GM23338 (cell line): Measurements from ENCODE around the gene DUOX1. TPM values are rescaled to one million over a fixed set of nuclear protein-coding genes. Genes with fewer than 3 reads are reported as not detected.

Experiments
- ATAC-seq: fragments of 200-7000 bp; cut with Tn5 transposase; 3 replicates; pipeline ENCODE4 v1.9.1; 2020
- DNase-seq: peaks from one replicate; pipeline ENCODE4 v3.0.0-alpha.2; 2015; ENCODE audit warnings: low spot score
- H2AFZ ChIP-seq: fragments of 200-600 bp; sonication (generic); 2 replicates; pipeline ENCODE4 v1.8.0; 2016; ENCODE audit warnings: antibody characterized with exemption, mild to moderate bottlenecking, moderate library complexity
- H3F3A ChIP-seq: fragments of 200-600 bp; sonication (generic); replicated peaks from 2 replicates; pipeline ENCODE4 v1.8.0; 2017; ENCODE audit warnings: antibody characterized with exemption, mixed run types, low read depth
- H3K27ac ChIP-seq: fragments of 200-600 bp; sonication (generic); 2 replicates; pipeline ENCODE4 v1.6.1; 2016; ENCODE audit warnings: low read depth
- H3K27me3 ChIP-seq: fragments of 200-600 bp; sonication (generic); 2 replicates; pipeline ENCODE4 v1.8.0; 2016; ENCODE audit warnings: mild to moderate bottlenecking, mixed run types, moderate library complexity; ENCODE audit not compliant: insufficient read depth
- H3K36me3 ChIP-seq: fragments of 200-600 bp; sonication (generic); 2 replicates; pipeline ENCODE4 v1.8.0; 2016; ENCODE audit warnings: mild to moderate bottlenecking; ENCODE audit not compliant: insufficient read depth
- H3K4me1 ChIP-seq: fragments of 200-600 bp; sonication (generic); 2 replicates; pipeline ENCODE4 v1.8.0; 2016; ENCODE audit warnings: mild to moderate bottlenecking, moderate library complexity; ENCODE audit not compliant: insufficient read depth
- H3K4me2 ChIP-seq: fragments of 200-600 bp; sonication (generic); 2 replicates; pipeline ENCODE4 v1.7.1; 2017; ENCODE audit warnings: mixed run types
- H3K4me3 ChIP-seq: fragments of 200-600 bp; sonication (generic); 2 replicates; pipeline ENCODE4 v1.6.1; 2016; ENCODE audit warnings: mixed run types
- H3K79me2 ChIP-seq: fragments of 200-600 bp; sonication (generic); replicated peaks from 2 replicates; pipeline ENCODE4 v1.8.0; 2017; ENCODE audit warnings: mild to moderate bottlenecking; ENCODE audit not compliant: insufficient read depth
- H3K9me2 ChIP-seq: fragments of 200-600 bp; sonication (generic); 2 replicates; pipeline ENCODE4 v1.8.0; 2017; ENCODE audit not compliant: insufficient read depth
- H4K20me1 ChIP-seq: fragments of 200-600 bp; sonication (generic); replicated peaks from 2 replicates; pipeline ENCODE4 v1.8.0; 2017; ENCODE audit warnings: mild to moderate bottlenecking; ENCODE audit not compliant: insufficient read depth
- H3K27ac Mint-ChIP-seq: 2 replicates; pipeline ENCODE4 v1.8.0; 2020; ENCODE audit warnings: inconsistent platforms, mild to moderate bottlenecking, moderate library complexity, mixed read lengths
- H3K27me3 Mint-ChIP-seq: 3 replicates; pipeline ENCODE4 v1.8.0; 2022; ENCODE audit warnings: low read depth, mild to moderate bottlenecking, moderate library complexity, mixed read lengths, inconsistent platforms; ENCODE audit not compliant: insufficient read depth, poor library complexity
- H3K36me3 Mint-ChIP-seq: 3 replicates; pipeline ENCODE4 v1.8.0; 2021; ENCODE audit warnings: low read depth, mild to moderate bottlenecking, inconsistent platforms, moderate library complexity, mixed read lengths
- H3K4me1 Mint-ChIP-seq: 3 replicates; pipeline ENCODE4 v1.8.0; 2020; ENCODE audit warnings: mild to moderate bottlenecking, inconsistent platforms, mixed read lengths
- H3K4me3 Mint-ChIP-seq: 3 replicates; pipeline ENCODE4 v1.8.0; 2021; ENCODE audit warnings: moderate library complexity, mild to moderate bottlenecking, inconsistent platforms, mixed read lengths
- H3K9me3 Mint-ChIP-seq: 3 replicates; pipeline ENCODE4 v1.8.0; 2020; ENCODE audit warnings: moderate library complexity, mild to moderate bottlenecking, inconsistent platforms, mixed read lengths
- CREB1 ChIP-seq: fragments of 250-450 bp; sonication (Bioruptor Pico); IDR thresholded peaks from 2 replicates; pipeline ENCODE4 v1.5.0; 2020; ENCODE audit warnings: low read depth, mild to moderate bottlenecking, moderate library complexity
- EZH2 ChIP-seq: fragments of 200-600 bp; sonication (generic); IDR thresholded peaks from one replicate; pipeline ENCODE4 v1.8.0; 2017; ENCODE audit warnings: antibody characterized with exemption, mild to moderate bottlenecking, low read depth; ENCODE audit not compliant: unreplicated experiment
- EZH2phosphoT487 ChIP-seq: fragments of 200-600 bp; sonication (generic); IDR thresholded peaks from one replicate; pipeline ENCODE4 v1.8.1; 2018; ENCODE audit warnings: antibody characterized with exemption; ENCODE audit not compliant: unreplicated experiment
- JUNB ChIP-seq: IDR thresholded peaks from one replicate; pipeline ENCODE4 v1.6.1; 2016; ENCODE audit warnings: antibody characterized with exemption; ENCODE audit not compliant: unreplicated experiment
- NANOG ChIP-seq: IDR thresholded peaks from 2 replicates; pipeline ENCODE4 v1.6.1; 2016; ENCODE audit warnings: antibody characterized with exemption, borderline replicate concordance
- POLR2AphosphoS5 ChIP-seq: IDR thresholded peaks from 2 replicates; pipeline ENCODE4 v1.6.1; 2016; ENCODE audit warnings: antibody characterized with exemption, low read depth
- STAT1 ChIP-seq: IDR thresholded peaks from one replicate; pipeline ENCODE4 v1.6.1; 2016; ENCODE audit warnings: antibody characterized with exemption; ENCODE audit not compliant: unreplicated experiment
- ZNF114 ChIP-seq: fragments of 250-450 bp; sonication (Bioruptor Pico); IDR thresholded peaks from 2 replicates; pipeline ENCODE4 v1.5.0; 2020; ENCODE audit warnings: mild to moderate bottlenecking, moderate library complexity
- ZNF331 ChIP-seq: fragments of 250-450 bp; sonication (Bioruptor Pico); IDR thresholded peaks from 2 replicates; pipeline ENCODE4 v1.5.0; 2020; ENCODE audit warnings: low read depth, mild to moderate bottlenecking, moderate library complexity
- polyA plus RNA-seq: library from polyadenylated mRNA; unstranded; fragments of >200 nt; fragmentation: Nextera tagmentation; extraction: Ambion mirVana; gene quantifications from 2 replicates; pipeline ENCODE4 v1.2.1, GENCODE V29; 2016
- total RNA-seq: library from RNA; depleted of rRNA; stranded (reverse); fragments of >200 nt; shearing (Covaris generic); gene quantifications from 2 replicates; pipeline ENCODE4 v1.2.3, GENCODE V29; 2014
- TF ChIP-seq, protein P1 (sequence below): fragments of 250-450 bp; sonication (Bioruptor Pico); IDR thresholded peaks from 2 replicates; pipeline ENCODE4 v1.5.0; 2020; ENCODE audit warnings: mild to moderate bottlenecking, moderate library complexity
- TF ChIP-seq, protein P2 (sequence below): IDR thresholded peaks from one replicate; pipeline ENCODE4 v1.6.1; 2018; ENCODE audit warnings: antibody characterized with exemption; ENCODE audit not compliant: unreplicated experiment
- TF ChIP-seq, protein P3 (sequence below): IDR thresholded peaks from 2 replicates; pipeline ENCODE4 v1.6.1; 2016; ENCODE audit warnings: antibody characterized with exemption
- TF ChIP-seq, protein P4 (sequence below), 2 experiments: fragments of 200-600 bp in 1 of 2; sonication (generic) in 1 of 2; conservative IDR thresholded peaks; 2 replicates each; pipeline versions ENCODE4 v1.5.1 to v1.6.1; 2016 to 2017; ENCODE audit warnings: antibody characterized with exemption in 2 of 2, low read depth in 2 of 2, mild to moderate bottlenecking in 2 of 2, moderate library complexity in 1 of 2

The DUOX1 gene
- total and polyA plus RNA-seq, 2 experiments from 2014 or later, result 0.69 to 0.73 TPM

DNA sequence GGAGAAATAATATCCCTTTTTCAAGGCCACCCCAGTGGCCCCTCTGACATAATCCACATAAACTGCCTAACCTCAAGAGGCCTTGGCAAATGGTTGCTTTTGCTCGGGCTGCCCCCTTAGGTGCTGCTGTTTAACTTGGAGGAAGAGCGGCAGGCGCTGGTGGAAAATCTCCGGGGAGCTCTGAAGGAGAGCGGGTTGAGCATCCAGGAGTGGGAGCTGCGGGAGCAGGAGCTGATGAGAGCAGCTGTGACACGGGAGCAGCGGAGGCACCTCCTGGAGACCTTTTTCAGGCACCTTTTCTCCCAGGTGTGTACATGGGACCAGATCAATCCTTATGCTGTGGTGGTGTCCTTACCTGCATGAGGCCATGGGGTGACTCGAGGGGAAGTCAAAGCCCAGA, 15.0 kb downstream of the DUOX1 start:
- no peak for TF ChIP-seq EZH2
- TF ChIP-seq STAT1, result no peak
- TF ChIP-seq JUNB, result no peak
- TF ChIP-seq EZH2phosphoT487, result no peak
- TF ChIP-seq CREB1 (CRISPR knock-in tag), result no peak
- TF ChIP-seq NANOG, result no peak
- TF ChIP-seq ZNF114, result no peak
- TF ChIP-seq, protein P1, sequence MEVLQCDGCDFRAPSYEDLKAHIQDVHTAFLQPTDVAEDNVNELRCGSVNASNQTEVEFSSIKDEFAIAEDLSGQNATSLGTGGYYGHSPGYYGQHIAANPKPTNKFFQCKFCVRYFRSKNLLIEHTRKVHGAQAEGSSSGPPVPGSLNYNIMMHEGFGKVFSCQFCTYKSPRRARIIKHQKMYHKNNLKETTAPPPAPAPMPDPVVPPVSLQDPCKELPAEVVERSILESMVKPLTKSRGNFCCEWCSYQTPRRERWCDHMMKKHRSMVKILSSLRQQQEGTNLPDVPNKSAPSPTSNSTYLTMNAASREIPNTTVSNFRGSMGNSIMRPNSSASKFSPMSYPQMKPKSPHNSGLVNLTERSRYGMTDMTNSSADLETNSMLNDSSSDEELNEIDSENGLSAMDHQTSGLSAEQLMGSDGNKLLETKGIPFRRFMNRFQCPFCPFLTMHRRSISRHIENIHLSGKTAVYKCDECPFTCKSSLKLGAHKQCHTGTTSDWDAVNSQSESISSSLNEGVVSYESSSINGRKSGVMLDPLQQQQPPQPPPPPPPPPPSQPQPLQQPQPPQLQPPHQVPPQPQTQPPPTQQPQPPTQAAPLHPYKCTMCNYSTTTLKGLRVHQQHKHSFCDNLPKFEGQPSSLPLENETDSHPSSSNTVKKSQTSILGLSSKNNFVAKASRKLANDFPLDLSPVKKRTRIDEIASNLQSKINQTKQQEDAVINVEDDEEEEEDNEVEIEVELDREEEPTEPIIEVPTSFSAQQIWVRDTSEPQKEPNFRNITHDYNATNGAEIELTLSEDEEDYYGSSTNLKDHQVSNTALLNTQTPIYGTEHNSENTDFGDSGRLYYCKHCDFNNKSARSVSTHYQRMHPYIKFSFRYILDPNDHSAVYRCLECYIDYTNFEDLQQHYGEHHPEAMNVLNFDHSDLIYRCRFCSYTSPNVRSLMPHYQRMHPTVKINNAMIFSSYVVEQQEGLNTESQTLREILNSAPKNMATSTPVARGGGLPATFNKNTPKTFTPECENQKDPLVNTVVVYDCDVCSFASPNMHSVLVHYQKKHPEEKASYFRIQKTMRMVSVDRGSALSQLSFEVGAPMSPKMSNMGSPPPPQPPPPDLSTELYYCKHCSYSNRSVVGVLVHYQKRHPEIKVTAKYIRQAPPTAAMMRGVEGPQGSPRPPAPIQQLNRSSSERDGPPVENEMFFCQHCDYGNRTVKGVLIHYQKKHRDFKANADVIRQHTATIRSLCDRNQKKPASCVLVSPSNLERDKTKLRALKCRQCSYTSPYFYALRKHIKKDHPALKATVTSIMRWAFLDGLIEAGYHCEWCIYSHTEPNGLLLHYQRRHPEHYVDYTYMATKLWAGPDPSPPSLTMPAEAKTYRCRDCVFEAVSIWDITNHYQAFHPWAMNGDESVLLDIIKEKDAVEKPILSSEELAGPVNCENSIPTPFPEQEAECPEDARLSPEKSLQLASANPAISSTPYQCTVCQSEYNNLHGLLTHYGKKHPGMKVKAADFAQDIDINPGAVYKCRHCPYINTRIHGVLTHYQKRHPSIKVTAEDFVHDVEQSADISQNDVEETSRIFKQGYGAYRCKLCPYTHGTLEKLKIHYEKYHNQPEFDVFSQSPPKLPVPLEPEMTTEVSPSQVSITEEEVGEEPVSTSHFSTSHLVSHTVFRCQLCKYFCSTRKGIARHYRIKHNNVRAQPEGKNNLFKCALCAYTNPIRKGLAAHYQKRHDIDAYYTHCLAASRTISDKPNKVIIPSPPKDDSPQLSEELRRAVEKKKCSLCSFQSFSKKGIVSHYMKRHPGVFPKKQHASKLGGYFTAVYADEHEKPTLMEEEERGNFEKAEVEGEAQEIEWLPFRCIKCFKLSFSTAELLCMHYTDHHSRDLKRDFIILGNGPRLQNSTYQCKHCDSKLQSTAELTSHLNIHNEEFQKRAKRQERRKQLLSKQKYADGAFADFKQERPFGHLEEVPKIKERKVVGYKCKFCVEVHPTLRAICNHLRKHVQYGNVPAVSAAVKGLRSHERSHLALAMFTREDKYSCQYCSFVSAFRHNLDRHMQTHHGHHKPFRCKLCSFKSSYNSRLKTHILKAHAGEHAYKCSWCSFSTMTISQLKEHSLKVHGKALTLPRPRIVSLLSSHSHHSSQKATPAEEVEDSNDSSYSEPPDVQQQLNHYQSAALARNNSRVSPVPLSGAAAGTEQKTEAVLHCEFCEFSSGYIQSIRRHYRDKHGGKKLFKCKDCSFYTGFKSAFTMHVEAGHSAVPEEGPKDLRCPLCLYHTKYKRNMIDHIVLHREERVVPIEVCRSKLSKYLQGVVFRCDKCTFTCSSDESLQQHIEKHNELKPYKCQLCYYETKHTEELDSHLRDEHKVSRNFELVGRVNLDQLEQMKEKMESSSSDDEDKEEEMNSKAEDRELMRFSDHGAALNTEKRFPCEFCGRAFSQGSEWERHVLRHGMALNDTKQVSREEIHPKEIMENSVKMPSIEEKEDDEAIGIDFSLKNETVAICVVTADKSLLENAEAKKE (CRISPR knock-in tag), result no peak
- TF ChIP-seq POLR2AphosphoS5, result no peak
- TF ChIP-seq, protein P2, sequence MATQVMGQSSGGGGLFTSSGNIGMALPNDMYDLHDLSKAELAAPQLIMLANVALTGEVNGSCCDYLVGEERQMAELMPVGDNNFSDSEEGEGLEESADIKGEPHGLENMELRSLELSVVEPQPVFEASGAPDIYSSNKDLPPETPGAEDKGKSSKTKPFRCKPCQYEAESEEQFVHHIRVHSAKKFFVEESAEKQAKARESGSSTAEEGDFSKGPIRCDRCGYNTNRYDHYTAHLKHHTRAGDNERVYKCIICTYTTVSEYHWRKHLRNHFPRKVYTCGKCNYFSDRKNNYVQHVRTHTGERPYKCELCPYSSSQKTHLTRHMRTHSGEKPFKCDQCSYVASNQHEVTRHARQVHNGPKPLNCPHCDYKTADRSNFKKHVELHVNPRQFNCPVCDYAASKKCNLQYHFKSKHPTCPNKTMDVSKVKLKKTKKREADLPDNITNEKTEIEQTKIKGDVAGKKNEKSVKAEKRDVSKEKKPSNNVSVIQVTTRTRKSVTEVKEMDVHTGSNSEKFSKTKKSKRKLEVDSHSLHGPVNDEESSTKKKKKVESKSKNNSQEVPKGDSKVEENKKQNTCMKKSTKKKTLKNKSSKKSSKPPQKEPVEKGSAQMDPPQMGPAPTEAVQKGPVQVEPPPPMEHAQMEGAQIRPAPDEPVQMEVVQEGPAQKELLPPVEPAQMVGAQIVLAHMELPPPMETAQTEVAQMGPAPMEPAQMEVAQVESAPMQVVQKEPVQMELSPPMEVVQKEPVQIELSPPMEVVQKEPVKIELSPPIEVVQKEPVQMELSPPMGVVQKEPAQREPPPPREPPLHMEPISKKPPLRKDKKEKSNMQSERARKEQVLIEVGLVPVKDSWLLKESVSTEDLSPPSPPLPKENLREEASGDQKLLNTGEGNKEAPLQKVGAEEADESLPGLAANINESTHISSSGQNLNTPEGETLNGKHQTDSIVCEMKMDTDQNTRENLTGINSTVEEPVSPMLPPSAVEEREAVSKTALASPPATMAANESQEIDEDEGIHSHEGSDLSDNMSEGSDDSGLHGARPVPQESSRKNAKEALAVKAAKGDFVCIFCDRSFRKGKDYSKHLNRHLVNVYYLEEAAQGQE, result no peak
- no peak for TF ChIP-seq ZNF331
- TF ChIP-seq, protein P3, sequence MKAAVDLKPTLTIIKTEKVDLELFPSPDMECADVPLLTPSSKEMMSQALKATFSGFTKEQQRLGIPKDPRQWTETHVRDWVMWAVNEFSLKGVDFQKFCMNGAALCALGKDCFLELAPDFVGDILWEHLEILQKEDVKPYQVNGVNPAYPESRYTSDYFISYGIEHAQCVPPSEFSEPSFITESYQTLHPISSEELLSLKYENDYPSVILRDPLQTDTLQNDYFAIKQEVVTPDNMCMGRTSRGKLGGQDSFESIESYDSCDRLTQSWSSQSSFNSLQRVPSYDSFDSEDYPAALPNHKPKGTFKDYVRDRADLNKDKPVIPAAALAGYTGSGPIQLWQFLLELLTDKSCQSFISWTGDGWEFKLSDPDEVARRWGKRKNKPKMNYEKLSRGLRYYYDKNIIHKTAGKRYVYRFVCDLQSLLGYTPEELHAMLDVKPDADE, result no peak
- TF ChIP-seq, protein P4, sequence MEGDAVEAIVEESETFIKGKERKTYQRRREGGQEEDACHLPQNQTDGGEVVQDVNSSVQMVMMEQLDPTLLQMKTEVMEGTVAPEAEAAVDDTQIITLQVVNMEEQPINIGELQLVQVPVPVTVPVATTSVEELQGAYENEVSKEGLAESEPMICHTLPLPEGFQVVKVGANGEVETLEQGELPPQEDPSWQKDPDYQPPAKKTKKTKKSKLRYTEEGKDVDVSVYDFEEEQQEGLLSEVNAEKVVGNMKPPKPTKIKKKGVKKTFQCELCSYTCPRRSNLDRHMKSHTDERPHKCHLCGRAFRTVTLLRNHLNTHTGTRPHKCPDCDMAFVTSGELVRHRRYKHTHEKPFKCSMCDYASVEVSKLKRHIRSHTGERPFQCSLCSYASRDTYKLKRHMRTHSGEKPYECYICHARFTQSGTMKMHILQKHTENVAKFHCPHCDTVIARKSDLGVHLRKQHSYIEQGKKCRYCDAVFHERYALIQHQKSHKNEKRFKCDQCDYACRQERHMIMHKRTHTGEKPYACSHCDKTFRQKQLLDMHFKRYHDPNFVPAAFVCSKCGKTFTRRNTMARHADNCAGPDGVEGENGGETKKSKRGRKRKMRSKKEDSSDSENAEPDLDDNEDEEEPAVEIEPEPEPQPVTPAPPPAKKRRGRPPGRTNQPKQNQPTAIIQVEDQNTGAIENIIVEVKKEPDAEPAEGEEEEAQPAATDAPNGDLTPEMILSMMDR (conservative IDR thresholded peaks at IDR 0.05; ENCODE audit: low read depth in 2 of 2), result no peak
- DNase-seq (no peak), ATAC-seq (no peak)

More for the DNA sequence above, 15.0 kb downstream of the DUOX1 start:
- Mint-ChIP-seq H3K27me3 (peaks cover 3% of the 10 kb centered on the region), H3K4me3 (no peak overlapping the region), H3K9me3 (no peaks in the 10 kb centered on the region), H3K36me3 (no peaks in the 10 kb centered on the region), H3K4me1 (peaks cover 5% of the 10 kb centered on the region; the same call in 1 of the 3 replicates), H3K27ac (no peak overlapping the region)
- Histone ChIP-seq H4K20me1 (no peaks in the 10 kb centered on the region), H3K4me2 (no peak overlapping the region), H3K79me2 (no peaks in the 10 kb centered on the region), H3K27ac (no peak overlapping the region), H3K4me1 (no peaks in the 10 kb centered on the region), H3K4me3 (no peak overlapping the region), H3F3A (no peaks in the 10 kb centered on the region), H2AFZ (no peak overlapping the region), H3K36me3 (no peaks in the 10 kb centered on the region), H3K9me2 (no peaks in the 10 kb centered on the region), H3K27me3 (no peaks in the 10 kb centered on the region)
